ENCODE measurements around the gene MMP23B. TPM values are rescaled to one million over a fixed set of nuclear protein-coding genes. Genes with fewer than 3 reads are reported as not detected.

Gene MMP23B
- total RNA-seq, 4 donors from 2014 or later: 1.2 to 6.6 (median 3.8) TPM

GRCh38 chr1:1624443-1625403 lies 7.2 kb upstream of the MMP23B start:
- TF ChIP-seq POLR2A (IDR thresholded peaks at IDR 0.05): no peak
- no peak for TF ChIP-seq EP300 (IDR thresholded peaks at IDR 0.05)
- no peak for TF ChIP-seq CTCF (IDR thresholded peaks at IDR 0.05)
- H3K36me3 ChIP-seq: peaks cover 0 to 87% (median 4%) of the 10 kb centered on the region in 3 donors
- peaks cover 0 to 6% (median 0%) of the 10 kb centered on the region in 4 donors for H3K4me1 ChIP-seq
- 82 to 84% methylated on average over 26 to 34 of the region's 38 CpGs for WGBS, 2 donors
- no peak overlapping the region for H3K27ac ChIP-seq
- peaks cover 0 to under 1% of the 10 kb centered on the region in 2 donors for H3K27me3 ChIP-seq
- no peak for DNase-seq (ENCODE audit: low spot score in 2 of 2)
- H3K9me3 ChIP-seq: no peaks in the 10 kb centered on the region
- H3K4me3 ChIP-seq: no peak overlapping the region

- Histone ChIP-seq H3K4me3 (no peak overlapping the region), H3K4me1 (peaks cover 0 to 8% (median under 1%) of the 10 kb centered on the region in 4 donors), H3K27me3 (peaks cover 0 to 7% of the 10 kb centered on the region in 2 donors), H3K9me3 (no peaks in the 10 kb centered on the region), H3K36me3 (peaks cover 0 to 87% (median 4%) of the 10 kb centered on the region in 3 donors), H3K27ac (no peak overlapping the region)
- 70 to 90% methylated on average over 6 to 23 of the region's 28 CpGs for WGBS, 2 donors
- DNase-seq (ENCODE audit: low spot score in 2 of 2): no peak
- TF ChIP-seq POLR2A (IDR thresholded peaks at IDR 0.05): no peak
- TF ChIP-seq EP300 (IDR thresholded peaks at IDR 0.05): no peak
- no peak for TF ChIP-seq CTCF (IDR thresholded peaks at IDR 0.05)
These were observed 6.6 kb upstream of the MMP23B start for GRCh38 chr1:1625404-1625775.

- no peak overlapping the region for H3K4me3 ChIP-seq
- H3K27ac ChIP-seq: no peak overlapping the region
- H3K9me3 ChIP-seq: no peaks in the 10 kb centered on the region
- TF ChIP-seq CTCF (IDR thresholded peaks at IDR 0.05): no peak
- no peak for TF ChIP-seq EP300 (IDR thresholded peaks at IDR 0.05)
- no peak for TF ChIP-seq POLR2A (IDR thresholded peaks at IDR 0.05)
- H3K4me1 ChIP-seq: peaks cover 0 to 12% (median 3%) of the 10 kb centered on the region in 4 donors
- H3K27me3 ChIP-seq: peaks cover 0 to 11% of the 10 kb centered on the region in 2 donors
- H3K36me3 ChIP-seq: peaks cover 0 to 85% (median 4%) of the 10 kb centered on the region in 3 donors
- no peak for DNase-seq (ENCODE audit: low spot score in 2 of 2)
- 92 to 94% methylated on average over 8 of the region's 8 CpGs for whole genome bisulfite sequencing, 2 donors
These were observed 6.2 kb upstream of the MMP23B start for GRCh38 chr1:1625824-1626206.

- peaks cover 0 to 16% (median 5%) of the 10 kb centered on the region in 4 donors for H3K4me1 ChIP-seq
- WGBS, 2 donors: 91 to 92% methylated on average over 34 to 42 of the region's 48 CpGs
- TF ChIP-seq POLR2A (IDR thresholded peaks at IDR 0.05) (no peak), CTCF (IDR thresholded peaks at IDR 0.05) (no peak), EP300 (IDR thresholded peaks at IDR 0.05) (no peak)
- H3K27me3 ChIP-seq: peaks cover 0 to 18% of the 10 kb centered on the region in 2 donors
- peaks cover 0 to 78% (median 4%) of the 10 kb centered on the region in 3 donors for H3K36me3 ChIP-seq
- no peak overlapping the region for H3K4me3 ChIP-seq
- H3K27ac ChIP-seq: no peak overlapping the region
- DNase-seq (ENCODE audit: low spot score in 2 of 2): no peak
- no peaks in the 10 kb centered on the region for H3K9me3 ChIP-seq
These were observed 5.5 kb upstream of the MMP23B start for GRCh38 chr1:1626207-1627141.

Measured in tibial nerve (tissue), 4 donors.